Left ventricle myocardium inferior (tissue), 1 donor: ENCODE data around the gene PLD6. TPM values are rescaled to one million over a fixed set of nuclear protein-coding genes. Genes with fewer than 3 reads are reported as not detected.
"Not testable (repeated sequence)": the region's sequence is repeated elsewhere in the genome, so short reads cannot be mapped to it uniquely, and the experiment has no call there.

ENCODE experiments used
- DNase-seq: peaks from one replicate; pipeline ENCODE4 v3.0.0-alpha.2; 2020
- H3K27ac ChIP-seq: fragments of 200-600 bp; replicated peaks from 2 replicates; pipeline ENCODE4 v1.8.0; 2021
- H3K27me3 ChIP-seq: fragments of 200-600 bp; 2 replicates; pipeline ENCODE4 v1.8.0; 2021; ENCODE audit warnings: low read depth
- H3K36me3 ChIP-seq: fragments of 200-600 bp; 2 replicates; pipeline ENCODE4 v1.8.0; 2021
- H3K4me1 ChIP-seq: fragments of 200-600 bp; 2 replicates; pipeline ENCODE4 v1.8.0; 2021
- H3K4me3 ChIP-seq: fragments of 200-600 bp; 2 replicates; pipeline ENCODE4 v1.8.0; 2021; ENCODE audit warnings: mild to moderate bottlenecking, moderate library complexity
- H3K9me3 ChIP-seq: fragments of 200-600 bp; replicated peaks from 2 replicates; pipeline ENCODE4 v1.8.0; 2021
- CTCF ChIP-seq: fragments of 200-600 bp; IDR thresholded peaks from 2 replicates; pipeline ENCODE4 v1.8.0; 2021; ENCODE audit warnings: antibody characterized with exemption, mild to moderate bottlenecking, borderline replicate concordance
- intact Hi-C: fragments of 100-400 bp; cut with micrococcal nuclease; formaldehyde crosslinking; loops from one replicate; pipeline ENCODE4 v1.11.0; 2022
- total RNA-seq: library from RNA; stranded (reverse); fragmentation: NEBNext Ultra II Directional; extraction: Animal tissue kit (Norgen Biotek cat#: 25700); gene quantifications from one replicate; pipeline ENCODE4 v1.2.1, GENCODE V29; 2021
- donor health status: DM: no; HTN: yes; CAD: no; lungs with severe emphysema.

The PLD6 gene
- total RNA-seq, 1 donor from 2014 or later = 7.3 TPM

GRCh38 chr17:17188586-17188985 lies 17.5 kb downstream of the PLD6 start:
- Histone ChIP-seq H3K36me3 (peaks cover 21% of the 10 kb centered on the region), H3K9me3 (no peaks in the 10 kb centered on the region), H3K27me3 (no peaks in the 10 kb centered on the region), H3K27ac (no peak overlapping the region), H3K4me3 (no peak overlapping the region), H3K4me1 (peaks cover 79% of the 10 kb centered on the region)
- no peak for TF ChIP-seq CTCF
- DNase-seq = no peak
- intact Hi-C loops = no loop called here

- intact Hi-C loops = no loop called here
- Histone ChIP-seq H3K9me3 (no peaks in the 10 kb centered on the region), H3K36me3 (peaks cover 36% of the 10 kb centered on the region), H3K4me1 (peaks cover 84% of the 10 kb centered on the region), H3K4me3 (no peak overlapping the region), H3K27ac (peak overlapping the region; percentile 22), H3K27me3 (no peaks in the 10 kb centered on the region)
- DNase-seq = no peak
- no peak for TF ChIP-seq CTCF
These were observed 19.3 kb downstream of the PLD6 start for GRCh38 chr17:17186551-17187505.

GRCh38 chr17:17186051-17186450 lies 20.1 kb downstream of the PLD6 start:
- Histone ChIP-seq H3K9me3 (no peaks in the 10 kb centered on the region), H3K27me3 (no peaks in the 10 kb centered on the region), H3K4me1 (peaks cover 84% of the 10 kb centered on the region), H3K4me3 (no peak overlapping the region), H3K27ac (peak overlapping the region; percentile 68), H3K36me3 (peaks cover 44% of the 10 kb centered on the region)
- DNase-seq = no peak
- no peak for TF ChIP-seq CTCF
- intact Hi-C loops = no loop called here

GRCh38 chr17:17184985-17185757 lies 21.0 kb downstream of the PLD6 start:
- peaks cover 53% of the 10 kb centered on the region for H3K36me3 ChIP-seq
- peak overlapping the region; percentile 68 for H3K27ac ChIP-seq
- peak; percentile 43 for DNase-seq
- intact Hi-C loops, H3K9me3 ChIP-seq, H3K4me3 ChIP-seq, H3K27me3 ChIP-seq: not testable (repeated sequence)
- peaks cover 84% of the 10 kb centered on the region for H3K4me1 ChIP-seq

GRCh38 chr17:17183744-17184143 lies 22.4 kb downstream of the PLD6 start:
- H3K27ac ChIP-seq = peak overlapping the region; percentile 68

More at GRCh38 chr17:17183744-17184143, 22.4 kb downstream of the PLD6 start:
- no peak for TF ChIP-seq CTCF
- Histone ChIP-seq H3K4me3 (no peak overlapping the region), H3K27me3 (no peaks in the 10 kb centered on the region), H3K36me3 (peaks cover 66% of the 10 kb centered on the region), H3K9me3 (no peaks in the 10 kb centered on the region), H3K4me1 (peaks cover 86% of the 10 kb centered on the region)
- intact Hi-C loops = no loop called here
- DNase-seq = no peak
